Left renal pelvis (tissue), 4 donors: ENCODE measurements around the gene IRGM. TPM values are rescaled to one million over a fixed set of nuclear protein-coding genes. Genes with fewer than 3 reads are reported as not detected.

Experiments
- DNase-seq, 4 donors: peaks; one replicate each; pipeline ENCODE4 v3.0.0-alpha.2; 2013; ENCODE audit warnings: low read depth in 4 of 4, low spot score in 3 of 4
- polyA plus RNA-seq, 4 donors: library from polyadenylated mRNA; unstranded; fragments of 120-200 nt; gene quantifications; one replicate each; pipeline ENCODE4 v1.2.1, GENCODE V29; 2013; ENCODE audit not compliant: insufficient read length in 4 of 4

IRGM gene
- polyA plus RNA-seq, 4 donors = 0.31 to 1.3 (median 0.73) TPM

DNA sequence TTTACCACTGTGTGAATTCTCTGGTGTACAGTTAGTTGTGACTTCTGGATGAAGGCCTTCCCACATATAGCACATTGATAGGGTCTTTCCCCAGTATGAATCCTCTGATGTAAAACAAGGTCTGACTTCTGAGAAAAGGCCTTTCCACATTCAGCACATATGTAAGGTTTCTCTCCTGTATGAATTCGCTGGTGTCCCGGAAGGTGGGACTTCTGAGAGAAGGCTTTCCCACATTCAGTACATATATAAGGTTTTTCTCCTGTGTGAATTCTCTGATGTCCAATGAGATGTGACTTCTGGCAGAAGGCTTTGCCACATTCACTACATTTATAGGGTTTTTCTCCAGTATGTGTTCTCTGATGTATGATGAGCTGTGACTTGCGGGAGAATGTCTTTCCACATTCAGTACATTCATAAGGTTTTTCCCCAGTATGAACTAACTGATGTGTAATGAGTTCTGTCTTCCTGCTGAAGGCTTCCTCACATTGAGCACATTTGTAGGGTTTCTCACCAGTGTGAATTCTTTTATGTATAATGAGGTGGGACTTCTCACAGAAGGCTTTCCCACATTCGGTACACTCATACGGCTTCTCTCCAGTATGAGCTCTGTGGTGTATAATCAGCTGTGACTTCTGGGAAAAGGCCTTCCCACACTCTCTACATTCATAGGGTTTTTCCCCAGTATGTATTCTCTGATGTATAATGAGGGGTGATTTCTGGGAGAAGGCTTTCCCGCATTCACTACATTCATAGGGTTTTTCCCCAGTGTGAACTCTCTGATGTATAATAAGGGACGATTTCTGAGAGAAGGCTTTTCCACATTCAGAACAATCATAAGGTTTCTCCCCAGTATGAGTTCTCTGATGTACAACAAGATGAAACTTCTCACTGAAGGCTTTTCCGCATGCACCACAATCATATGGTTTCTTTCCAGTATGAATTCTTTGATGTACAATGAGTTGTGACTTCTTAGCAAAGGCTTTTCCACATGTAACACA, 49.4 kb downstream of the IRGM start:
- DNase-seq = no peak

Other genes with a start within 250 kb of the IRGM start
- 100 to 1,000 TPM in 2 of 4 donors, 10 to 100 TPM in 2; 26.7 to 106 (median 99.3) TPM for gene SYNPO, start 205.9 kb upstream of the IRGM start, polyA plus RNA-seq
- 10 to 100 TPM in 1 of 4 donors, 1 to 10 TPM in 3; 5.7 to 10.3 (median 6.3) TPM for gene MYOZ3, start 185.3 kb upstream of the IRGM start, polyA plus RNA-seq
- 10 to 100 TPM; 67.4 to 85.3 (median 80.4) TPM for gene RBM22, start 145.5 kb upstream of the IRGM start, polyA plus RNA-seq
- 10 to 100 TPM; 55.2 to 69.3 (median 64.9) TPM for gene DCTN4, start 87.5 kb upstream of the IRGM start, polyA plus RNA-seq
- 10 to 100 TPM; 21.7 to 37.3 (median 24.8) TPM for gene SMIM3, start 67.8 kb upstream of the IRGM start, polyA plus RNA-seq
- 10 to 100 TPM; 32.5 to 54.1 (median 39.7) TPM for gene ZNF300, start 58.5 kb downstream of the IRGM start, polyA plus RNA-seq
- gene GPX3, start 174.1 kb downstream of the IRGM start, polyA plus RNA-seq = 1,000 to 10,000 TPM in 2 of 4 donors, 100 to 1,000 TPM in 1, 10 to 100 TPM in 1; 34.7 to 1,370 (median 954) TPM
- 10 to 100 TPM; 47.0 to 75.2 (median 68.8) TPM for gene TNIP1, start 234.5 kb downstream of the IRGM start, polyA plus RNA-seq